ENCODE data around the gene ZBTB45. TPM values are rescaled to one million over a fixed set of nuclear protein-coding genes. Genes with fewer than 3 reads are reported as not detected.
"Not testable (repeated sequence)": the region's sequence is repeated elsewhere in the genome, so short reads cannot be mapped to it uniquely, and the experiment has no call there.

The ZBTB45 gene
- total RNA-seq, 1 donor, result 6.9 TPM

- H3K4me2 ChIP-seq (ENCODE audit: insufficient read depth, low read length), result peak within 1 kb of the TSS; percentile 87
- H4K20me1 ChIP-seq (ENCODE audit: insufficient read depth, low read length), result peaks cover 38% of the 10 kb centered on the region
- H3K27me3 ChIP-seq (ENCODE audit: insufficient read depth, low read length), result peaks cover 19% of the 10 kb centered on the region
- peak within 1 kb of the TSS; percentile 91 for H2AFZ ChIP-seq (ENCODE audit: low read length)
- no peak for TF ChIP-seq CTCF (IDR thresholded peaks at IDR 0.05; ENCODE audit: extremely low read depth, low read depth, low read length)
- peaks cover 29% of the 10 kb centered on the region for H3K36me3 ChIP-seq (ENCODE audit: insufficient read depth, low read length)
- DNase-seq (ENCODE audit: insufficient read length, low spot score, missing footprints), result peak; percentile 100
- H3K4me3 ChIP-seq (ENCODE audit: insufficient read depth, low read length), result peak within 1 kb of the TSS; percentile 96
- peaks cover 14% of the 10 kb centered on the region for H3K4me1 ChIP-seq (ENCODE audit: insufficient read depth, low read length)
- peak within 1 kb of the TSS; percentile 90 for H3K27ac ChIP-seq (ENCODE audit: low read depth, low read length)
- peaks cover 44% of the 10 kb centered on the region for H3K79me2 ChIP-seq (ENCODE audit: insufficient read depth, low read length)
- no peaks in the 10 kb centered on the region for H3K9me3 ChIP-seq (ENCODE audit: low read depth, low read length)
These were observed 24.4 kb upstream of the ZBTB45 start, which contains the start of gene TRIM28 for GRCh38 chr19:58543826-58544590. Gene TRIM28 (plus strand): TSS chr19:58544064. CDS start chr19:58544758, 694 bp downstream.

- not testable (repeated sequence) for H3K4me2 ChIP-seq (ENCODE audit: insufficient read depth, low read length); H3K4me3 ChIP-seq (ENCODE audit: insufficient read depth, low read length); H3K9me3 ChIP-seq (ENCODE audit: low read depth, low read length); H3K27ac ChIP-seq (ENCODE audit: low read depth, low read length); H2AFZ ChIP-seq (ENCODE audit: low read length)
- H3K36me3 ChIP-seq (ENCODE audit: insufficient read depth, low read length), result peaks cover 17% of the 10 kb centered on the region
- H3K79me2 ChIP-seq (ENCODE audit: insufficient read depth, low read length), result peaks cover 32% of the 10 kb centered on the region
- peaks cover 29% of the 10 kb centered on the region for H4K20me1 ChIP-seq (ENCODE audit: insufficient read depth, low read length)
- DNase-seq (ENCODE audit: insufficient read length, low spot score, missing footprints), result peak; percentile 11
- H3K4me1 ChIP-seq (ENCODE audit: insufficient read depth, low read length), result peaks cover 14% of the 10 kb centered on the region
- H3K27me3 ChIP-seq (ENCODE audit: insufficient read depth, low read length), result peaks cover 31% of the 10 kb centered on the region
These were observed 23.2 kb upstream of the ZBTB45 start for GRCh38 chr19:58542641-58543372.

- DNase-seq (ENCODE audit: insufficient read length, low spot score, missing footprints); H3K36me3 ChIP-seq (ENCODE audit: insufficient read depth, low read length); H2AFZ ChIP-seq (ENCODE audit: low read length); H3K4me3 ChIP-seq (ENCODE audit: insufficient read depth, low read length); H4K20me1 ChIP-seq (ENCODE audit: insufficient read depth, low read length); H3K27ac ChIP-seq (ENCODE audit: low read depth, low read length); H3K4me2 ChIP-seq (ENCODE audit: insufficient read depth, low read length); H3K9me3 ChIP-seq (ENCODE audit: low read depth, low read length); H3K79me2 ChIP-seq (ENCODE audit: insufficient read depth, low read length); H3K4me1 ChIP-seq (ENCODE audit: insufficient read depth, low read length): not testable (repeated sequence)
- peaks cover 41% of the 10 kb centered on the region for H3K27me3 ChIP-seq (ENCODE audit: insufficient read depth, low read length)
These were observed 19.6 kb upstream of the ZBTB45 start for GRCh38 chr19:58539169-58539559.

GRCh38 chr19:58538257-58539168 lies 18.9 kb upstream of the ZBTB45 start:
- Histone ChIP-seq H4K20me1 (ENCODE audit: insufficient read depth, low read length) (no peaks in the 10 kb centered on the region), H3K79me2 (ENCODE audit: insufficient read depth, low read length) (no peaks in the 10 kb centered on the region), H3K4me3 (ENCODE audit: insufficient read depth, low read length) (no peak overlapping the region), H2AFZ (ENCODE audit: low read length) (no peak overlapping the region), H3K36me3 (ENCODE audit: insufficient read depth, low read length) (no peaks in the 10 kb centered on the region), H3K27me3 (ENCODE audit: insufficient read depth, low read length) (peaks cover 41% of the 10 kb centered on the region), H3K4me2 (ENCODE audit: insufficient read depth, low read length) (no peak overlapping the region), H3K27ac (ENCODE audit: low read depth, low read length) (no peak overlapping the region), H3K9me3 (ENCODE audit: low read depth, low read length) (no peaks in the 10 kb centered on the region), H3K4me1 (ENCODE audit: insufficient read depth, low read length) (no peaks in the 10 kb centered on the region)
- TF ChIP-seq CTCF (IDR thresholded peaks at IDR 0.05; ENCODE audit: extremely low read depth, low read depth, low read length), result no peak
- DNase-seq (ENCODE audit: insufficient read length, low spot score, missing footprints), result peak; percentile 21
